Amniotic epithelial cell (primary cell): ENCODE measurements around the gene VRK3.
"Not testable (repeated sequence)": the region's sequence is repeated elsewhere in the genome, so short reads cannot be mapped to it uniquely, and the experiment has no call there.

Experiments
- DNase-seq: peaks from one replicate; pipeline ENCODE4 v3.0.0-alpha.2; 2010; ENCODE audit warnings: low read depth

Gene VRK3

GRCh38 chr19:49988007-49988406, 37.2 kb downstream of the VRK3 start:
- DNase-seq: no peak

GRCh38 chr19:49987159-49987698, 37.9 kb downstream of the VRK3 start:
- DNase-seq: peak; percentile 94

GRCh38 chr19:49986354-49986753, 38.8 kb downstream of the VRK3 start:
- DNase-seq: no peak

GRCh38 chr19:49985871-49986270, 39.3 kb downstream of the VRK3 start:
- no peak for DNase-seq

- no peak for DNase-seq
Observed at GRCh38 chr19:49984491-49984890, 40.7 kb downstream of the VRK3 start.

- peak; percentile 44 for DNase-seq
Observed at GRCh38 chr19:49983645-49984229, 41.4 kb downstream of the VRK3 start.

- peak; percentile 71 for DNase-seq
Observed at GRCh38 chr19:49981603-49982593, 43.3 kb downstream of the VRK3 start.

- no peak for DNase-seq
Observed at GRCh38 chr19:49978324-49978723, 46.8 kb downstream of the VRK3 start.

- no peak for DNase-seq
Observed at GRCh38 chr19:49977881-49978280, 47.3 kb downstream of the VRK3 start.

GRCh38 chr19:49977076-49977475, 48.1 kb downstream of the VRK3 start:
- no peak for DNase-seq

GRCh38 chr19:49976496-49976895, 48.7 kb downstream of the VRK3 start:
- DNase-seq: peak; percentile 78

- DNase-seq: no peak
Observed at GRCh38 chr19:49975051-49975450, 50.1 kb downstream of the VRK3 start.

GRCh38 chr19:49973987-49974386, 51.2 kb downstream of the VRK3 start:
- no peak for DNase-seq

- DNase-seq: no peak
Observed at GRCh38 chr19:49972841-49973240, 52.3 kb downstream of the VRK3 start.

GRCh38 chr19:49971991-49972411, 53.2 kb downstream of the VRK3 start:
- no peak for DNase-seq

GRCh38 chr19:49969355-49969754, 55.8 kb downstream of the VRK3 start:
- DNase-seq: not testable (repeated sequence)

GRCh38 chr19:49968279-49968922, 56.8 kb downstream of the VRK3 start:
- DNase-seq: peak; percentile 21

GRCh38 chr19:49960980-49961379, 64.2 kb downstream of the VRK3 start, which contains the start of gene SIGLEC11:
TSS of gene SIGLEC11 (minus strand) at chr19:49961172. CDS start at chr19:49961081, 91 bp downstream.
- DNase-seq: not testable (repeated sequence)

- DNase-seq: not testable (repeated sequence)
Observed at GRCh38 chr19:49959892-49960291, 65.3 kb downstream of the VRK3 start.

- not testable (repeated sequence) for DNase-seq
Observed at GRCh38 chr19:49958596-49958995, 66.6 kb downstream of the VRK3 start.

GRCh38 chr19:49958144-49958543, 67.0 kb downstream of the VRK3 start:
- DNase-seq: not testable (repeated sequence)

GRCh38 chr19:49957262-49957915, 67.8 kb downstream of the VRK3 start:
- DNase-seq: peak; percentile 38
